ENCODE data around the gene RAB31. TPM values are rescaled to one million over a fixed set of nuclear protein-coding genes. Genes with fewer than 3 reads are reported as not detected.

The RAB31 gene
- polyA plus RNA-seq, 2 of the 4 experiments (the other 2 are of a cell fraction) = 16.9 to 46.3 TPM

DNA sequence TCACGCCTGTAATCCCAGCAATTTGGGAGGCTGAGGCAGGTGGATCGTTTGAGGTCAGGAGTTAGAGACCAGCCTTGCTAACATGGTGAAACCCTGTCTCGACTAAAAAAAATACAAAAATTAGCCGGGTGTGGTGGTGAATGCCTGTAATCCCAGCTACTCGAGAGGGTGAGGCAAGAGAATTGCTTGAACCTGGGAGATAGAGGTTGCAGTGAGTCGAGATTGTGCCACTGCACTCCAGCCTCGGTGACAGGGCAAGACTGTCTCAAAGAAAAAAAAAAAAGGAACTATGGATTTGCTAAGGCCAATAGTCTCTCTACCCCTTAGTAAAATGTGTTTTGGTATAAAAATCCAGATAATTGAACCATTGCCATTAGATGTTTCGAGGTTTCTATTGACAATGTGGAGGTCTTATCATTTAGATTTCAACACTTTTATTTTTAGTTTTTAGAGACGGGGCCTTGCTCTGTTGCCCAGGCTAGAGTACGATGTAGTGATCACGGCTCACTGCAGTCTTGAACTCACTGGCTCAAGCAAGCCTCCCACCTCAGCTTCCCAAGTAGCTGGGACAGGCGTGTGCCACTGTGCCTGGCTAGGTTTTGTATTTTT lies 176.5 kb downstream of the RAB31 start:
- H3K4me1 ChIP-seq = no peaks in the 10 kb centered on the region
- ChIA-PET POLR2A (no interaction called here), CTCF (interaction anchor here (1.2 kb wide), 1 partner anchor 8 kb away, joined by 3 read pairs; no protein-coding TSS in a partner anchor)
- no peaks in the 10 kb centered on the region for H3K9me3 ChIP-seq
- no peak overlapping the region for H3K4me3 ChIP-seq
- ATAC-seq (no peak), FAIRE-seq (no peak), DNase-seq (ENCODE audit: low read depth in 1 of 2, low spot score in 1 of 2) (no peak)
- 80% methylated on average over 12 of the region's 12 CpGs for WGBS (ENCODE audit: missing lambda C conversion rate)
- peak overlapping the region in 1 of 2 experiments; percentile 35; a peak in 1 of 6 replicates for H3K27ac ChIP-seq
- TF ChIP-seq CHD4 (IDR thresholded peaks at IDR 0.05; ENCODE audit: borderline replicate concordance) = no peak
- no peak for TF ChIP-seq BHLHE40 (IDR thresholded peaks at IDR 0.05; ENCODE audit: low read depth, low read length)
- TF ChIP-seq, protein P1, sequence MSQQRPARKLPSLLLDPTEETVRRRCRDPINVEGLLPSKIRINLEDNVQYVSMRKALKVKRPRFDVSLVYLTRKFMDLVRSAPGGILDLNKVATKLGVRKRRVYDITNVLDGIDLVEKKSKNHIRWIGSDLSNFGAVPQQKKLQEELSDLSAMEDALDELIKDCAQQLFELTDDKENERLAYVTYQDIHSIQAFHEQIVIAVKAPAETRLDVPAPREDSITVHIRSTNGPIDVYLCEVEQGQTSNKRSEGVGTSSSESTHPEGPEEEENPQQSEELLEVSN (IDR thresholded peaks at IDR 0.05; ENCODE audit: borderline replicate concordance, low read depth) = no peak
- TF ChIP-seq GATA3 (IDR thresholded peaks at IDR 0.05; ENCODE audit: borderline replicate concordance) = no peak
- TF ChIP-seq, protein P2, sequence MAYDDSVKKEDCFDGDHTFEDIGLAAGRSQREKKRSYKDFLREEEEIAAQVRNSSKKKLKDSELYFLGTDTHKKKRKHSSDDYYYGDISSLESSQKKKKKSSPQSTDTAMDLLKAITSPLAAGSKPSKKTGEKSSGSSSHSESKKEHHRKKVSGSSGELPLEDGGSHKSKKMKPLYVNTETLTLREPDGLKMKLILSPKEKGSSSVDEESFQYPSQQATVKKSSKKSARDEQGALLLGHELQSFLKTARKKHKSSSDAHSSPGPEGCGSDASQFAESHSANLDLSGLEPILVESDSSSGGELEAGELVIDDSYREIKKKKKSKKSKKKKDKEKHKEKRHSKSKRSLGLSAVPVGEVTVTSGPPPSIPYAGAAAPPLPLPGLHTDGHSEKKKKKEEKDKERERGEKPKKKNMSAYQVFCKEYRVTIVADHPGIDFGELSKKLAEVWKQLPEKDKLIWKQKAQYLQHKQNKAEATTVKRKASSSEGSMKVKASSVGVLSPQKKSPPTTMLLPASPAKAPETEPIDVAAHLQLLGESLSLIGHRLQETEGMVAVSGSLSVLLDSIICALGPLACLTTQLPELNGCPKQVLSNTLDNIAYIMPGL (CRISPR knock-in tag; IDR thresholded peaks at IDR 0.05; ENCODE audit: borderline replicate concordance) = no peak
- TF ChIP-seq, protein P3, sequence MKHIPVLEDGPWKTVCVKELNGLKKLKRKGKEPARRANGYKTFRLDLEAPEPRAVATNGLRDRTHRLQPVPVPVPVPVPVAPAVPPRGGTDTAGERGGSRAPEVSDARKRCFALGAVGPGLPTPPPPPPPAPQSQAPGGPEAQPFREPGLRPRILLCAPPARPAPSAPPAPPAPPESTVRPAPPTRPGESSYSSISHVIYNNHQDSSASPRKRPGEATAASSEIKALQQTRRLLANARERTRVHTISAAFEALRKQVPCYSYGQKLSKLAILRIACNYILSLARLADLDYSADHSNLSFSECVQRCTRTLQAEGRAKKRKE (CRISPR knock-in tag; IDR thresholded peaks at IDR 0.05; ENCODE audit: low read depth) = no peak
- no peak for TF ChIP-seq FOSB (CRISPR knock-in tag; IDR thresholded peaks at IDR 0.05)
- no peak for TF ChIP-seq FOXS1 (CRISPR knock-in tag; IDR thresholded peaks at IDR 0.05)
- TF ChIP-seq, protein P4, sequence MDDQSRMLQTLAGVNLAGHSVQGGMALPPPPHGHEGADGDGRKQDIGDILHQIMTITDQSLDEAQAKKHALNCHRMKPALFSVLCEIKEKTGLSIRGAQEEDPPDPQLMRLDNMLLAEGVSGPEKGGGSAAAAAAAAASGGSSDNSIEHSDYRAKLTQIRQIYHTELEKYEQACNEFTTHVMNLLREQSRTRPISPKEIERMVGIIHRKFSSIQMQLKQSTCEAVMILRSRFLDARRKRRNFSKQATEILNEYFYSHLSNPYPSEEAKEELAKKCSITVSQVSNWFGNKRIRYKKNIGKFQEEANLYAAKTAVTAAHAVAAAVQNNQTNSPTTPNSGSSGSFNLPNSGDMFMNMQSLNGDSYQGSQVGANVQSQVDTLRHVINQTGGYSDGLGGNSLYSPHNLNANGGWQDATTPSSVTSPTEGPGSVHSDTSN (IDR thresholded peaks at IDR 0.05) = no peak
- H3K4me2 ChIP-seq = no peak overlapping the region

DNA sequence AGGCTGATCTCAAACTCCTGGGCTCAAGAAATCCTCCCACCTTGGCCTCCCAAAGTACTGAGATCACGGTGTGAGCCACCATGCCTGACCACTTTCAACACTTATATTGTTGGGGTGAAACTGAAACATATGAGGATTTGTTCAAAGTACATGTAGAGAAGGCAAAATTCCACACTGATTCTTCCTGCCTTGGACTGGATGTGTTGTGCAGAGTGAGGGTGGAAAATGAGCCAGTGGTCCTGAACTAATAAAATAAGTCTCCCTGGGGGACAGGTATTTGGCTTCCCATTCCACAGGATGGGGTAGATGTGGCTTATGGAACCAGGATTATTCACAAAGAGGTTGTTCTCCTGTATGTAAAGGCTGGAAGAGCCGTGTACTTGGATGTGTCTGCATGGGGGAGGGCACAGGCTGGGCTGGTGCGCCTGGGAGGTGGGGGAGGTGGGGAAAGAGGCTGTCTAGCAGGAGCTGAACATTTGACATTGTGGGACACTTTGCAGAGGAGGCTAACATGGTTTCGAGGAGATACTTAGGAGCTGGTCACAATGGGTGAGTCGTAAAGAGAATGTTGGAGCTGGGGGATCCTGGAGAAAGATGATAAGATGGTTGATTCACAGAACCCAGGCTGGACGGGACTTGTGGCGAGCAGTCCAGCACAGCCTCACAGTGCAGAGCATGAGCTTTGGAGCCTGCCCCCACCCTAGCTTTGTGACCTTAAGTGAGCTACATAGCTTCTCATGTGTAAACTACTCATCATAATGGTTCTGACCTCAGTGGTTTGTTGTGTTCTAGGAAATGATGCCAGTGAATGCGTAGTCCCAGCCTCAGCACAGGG lies 177.3 kb downstream of the RAB31 start, which contains the start of gene TXNDC2:
TXNDC2 (plus strand) TSS at position 804 of the 835 bp plus-strand sequence. CDS start 708 bp downstream, outside the sequence.
- ATAC-seq (no peak), FAIRE-seq (no peak), DNase-seq (ENCODE audit: low read depth in 1 of 2, low spot score in 1 of 2) (no peak)
- H3K4me1 ChIP-seq = no peaks in the 10 kb centered on the region
- H3K27ac ChIP-seq = peak within 1 kb of the TSS in 1 of 2 experiments; percentile 35; a peak in 1 of 6 replicates
- no peaks in the 10 kb centered on the region for H3K9me3 ChIP-seq
- no peak within 1 kb of the TSS for H3K4me2 ChIP-seq
- POLR2A ChIA-PET = interaction anchor here (1.4 kb wide), 1 partner anchor 8 kb away, joined by 6 read pairs; no protein-coding TSS in a partner anchor
- no peak within 1 kb of the TSS for H3K4me3 ChIP-seq
- WGBS (ENCODE audit: missing lambda C conversion rate) = 77% methylated on average over 8 of the region's 8 CpGs
- CTCF ChIA-PET = no interaction called here
- TF ChIP-seq HOXB13 (CRISPR knock-in tag; IDR thresholded peaks at IDR 0.05; ENCODE audit: low read depth) (no peak), RAD21 (conservative IDR thresholded peaks at IDR 0.05 in 1 of 2, IDR thresholded peaks at IDR 0.05 in 1 of 2) (no peak), FOXS1 (CRISPR knock-in tag; IDR thresholded peaks at IDR 0.05) (no peak), CEBPB (IDR thresholded peaks at IDR 0.05) (no peak), CHD2 (IDR thresholded peaks at IDR 0.05; ENCODE audit: low read length, partially characterized antibody) (no peak), PHF8 (IDR thresholded peaks at IDR 0.05; ENCODE audit: borderline replicate concordance, low read depth) (no peak), HDAC2 (IDR thresholded peaks at IDR 0.05) (no peak), EHMT2 (IDR thresholded peaks at IDR 0.05; ENCODE audit: low read depth) (no peak), ESRRA (IDR thresholded peaks at IDR 0.05; ENCODE audit: borderline replicate concordance, low read length) (no peak), TP53 (CRISPR knock-in tag; IDR thresholded peaks at IDR 0.05) (no peak), TFCP2L1 (CRISPR knock-in tag; IDR thresholded peaks at IDR 0.05) (no peak), FOSB (CRISPR knock-in tag; IDR thresholded peaks at IDR 0.05) (no peak), KDM5A (IDR thresholded peaks at IDR 0.05) (no peak)
- TF ChIP-seq, protein P4 (IDR thresholded peaks at IDR 0.05) = no peak
- TF ChIP-seq, protein P5, sequence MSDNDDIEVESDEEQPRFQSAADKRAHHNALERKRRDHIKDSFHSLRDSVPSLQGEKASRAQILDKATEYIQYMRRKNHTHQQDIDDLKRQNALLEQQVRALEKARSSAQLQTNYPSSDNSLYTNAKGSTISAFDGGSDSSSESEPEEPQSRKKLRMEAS (IDR thresholded peaks at IDR 0.05) = no peak
- TF ChIP-seq, protein P6, sequence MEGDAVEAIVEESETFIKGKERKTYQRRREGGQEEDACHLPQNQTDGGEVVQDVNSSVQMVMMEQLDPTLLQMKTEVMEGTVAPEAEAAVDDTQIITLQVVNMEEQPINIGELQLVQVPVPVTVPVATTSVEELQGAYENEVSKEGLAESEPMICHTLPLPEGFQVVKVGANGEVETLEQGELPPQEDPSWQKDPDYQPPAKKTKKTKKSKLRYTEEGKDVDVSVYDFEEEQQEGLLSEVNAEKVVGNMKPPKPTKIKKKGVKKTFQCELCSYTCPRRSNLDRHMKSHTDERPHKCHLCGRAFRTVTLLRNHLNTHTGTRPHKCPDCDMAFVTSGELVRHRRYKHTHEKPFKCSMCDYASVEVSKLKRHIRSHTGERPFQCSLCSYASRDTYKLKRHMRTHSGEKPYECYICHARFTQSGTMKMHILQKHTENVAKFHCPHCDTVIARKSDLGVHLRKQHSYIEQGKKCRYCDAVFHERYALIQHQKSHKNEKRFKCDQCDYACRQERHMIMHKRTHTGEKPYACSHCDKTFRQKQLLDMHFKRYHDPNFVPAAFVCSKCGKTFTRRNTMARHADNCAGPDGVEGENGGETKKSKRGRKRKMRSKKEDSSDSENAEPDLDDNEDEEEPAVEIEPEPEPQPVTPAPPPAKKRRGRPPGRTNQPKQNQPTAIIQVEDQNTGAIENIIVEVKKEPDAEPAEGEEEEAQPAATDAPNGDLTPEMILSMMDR (IDR thresholded peaks at IDR 0.05) = no peak

All from A549 (cell line).